ENCODE measurements around the gene RXRA.

The RXRA gene

GRCh38 chr9:134325813-134326723 is at the start of gene RXRA:
Gene RXRA, plus strand, starts transcription at chr9:134326455. Its CDS starts 177 bp downstream, at chr9:134326632.
- no peak for TF ChIP-seq CTCF (IDR thresholded peaks at IDR 0.05; ENCODE audit: low read length, missing control alignments)
- DNase-seq (ENCODE audit: low read depth): peak; percentile 85
- peak within 1 kb of the TSS; percentile 72 for H3K4me3 ChIP-seq (replicated peaks; ENCODE audit: low read depth, low read length)

GRCh38 chr9:134278286-134278685 is 48.0 kb upstream of the RXRA start:
- DNase-seq (ENCODE audit: low read depth): no peak
- no peak overlapping the region for H3K4me3 ChIP-seq (replicated peaks; ENCODE audit: low read depth, low read length)
- no peak for TF ChIP-seq CTCF (IDR thresholded peaks at IDR 0.05; ENCODE audit: low read length, missing control alignments)

- H3K4me3 ChIP-seq (replicated peaks; ENCODE audit: low read depth, low read length): no peak overlapping the region
- no peak for DNase-seq (ENCODE audit: low read depth)
- TF ChIP-seq CTCF (IDR thresholded peaks at IDR 0.05; ENCODE audit: low read length, missing control alignments): no peak
Observed at GRCh38 chr9:134278974-134279640, 47.1 kb upstream of the RXRA start.

- H3K4me3 ChIP-seq (replicated peaks; ENCODE audit: low read depth, low read length): no peak overlapping the region
- no peak for DNase-seq (ENCODE audit: low read depth)
- TF ChIP-seq CTCF (IDR thresholded peaks at IDR 0.05; ENCODE audit: low read length, missing control alignments): no peak
Observed at GRCh38 chr9:134282138-134282650, 44.1 kb upstream of the RXRA start.

- TF ChIP-seq CTCF (IDR thresholded peaks at IDR 0.05; ENCODE audit: low read length, missing control alignments): no peak
- no peak overlapping the region for H3K4me3 ChIP-seq (replicated peaks; ENCODE audit: low read depth, low read length)
- DNase-seq (ENCODE audit: low read depth): peak; percentile 85
Observed at GRCh38 chr9:134283111-134283515, 43.1 kb upstream of the RXRA start.

GRCh38 chr9:134283692-134284265 is 42.5 kb upstream of the RXRA start:
- DNase-seq (ENCODE audit: low read depth): no peak
- TF ChIP-seq CTCF (IDR thresholded peaks at IDR 0.05; ENCODE audit: low read length, missing control alignments): no peak
- no peak overlapping the region for H3K4me3 ChIP-seq (replicated peaks; ENCODE audit: low read depth, low read length)
